ENCODE data around the gene IGLL5.

Gene IGLL5

DNA sequence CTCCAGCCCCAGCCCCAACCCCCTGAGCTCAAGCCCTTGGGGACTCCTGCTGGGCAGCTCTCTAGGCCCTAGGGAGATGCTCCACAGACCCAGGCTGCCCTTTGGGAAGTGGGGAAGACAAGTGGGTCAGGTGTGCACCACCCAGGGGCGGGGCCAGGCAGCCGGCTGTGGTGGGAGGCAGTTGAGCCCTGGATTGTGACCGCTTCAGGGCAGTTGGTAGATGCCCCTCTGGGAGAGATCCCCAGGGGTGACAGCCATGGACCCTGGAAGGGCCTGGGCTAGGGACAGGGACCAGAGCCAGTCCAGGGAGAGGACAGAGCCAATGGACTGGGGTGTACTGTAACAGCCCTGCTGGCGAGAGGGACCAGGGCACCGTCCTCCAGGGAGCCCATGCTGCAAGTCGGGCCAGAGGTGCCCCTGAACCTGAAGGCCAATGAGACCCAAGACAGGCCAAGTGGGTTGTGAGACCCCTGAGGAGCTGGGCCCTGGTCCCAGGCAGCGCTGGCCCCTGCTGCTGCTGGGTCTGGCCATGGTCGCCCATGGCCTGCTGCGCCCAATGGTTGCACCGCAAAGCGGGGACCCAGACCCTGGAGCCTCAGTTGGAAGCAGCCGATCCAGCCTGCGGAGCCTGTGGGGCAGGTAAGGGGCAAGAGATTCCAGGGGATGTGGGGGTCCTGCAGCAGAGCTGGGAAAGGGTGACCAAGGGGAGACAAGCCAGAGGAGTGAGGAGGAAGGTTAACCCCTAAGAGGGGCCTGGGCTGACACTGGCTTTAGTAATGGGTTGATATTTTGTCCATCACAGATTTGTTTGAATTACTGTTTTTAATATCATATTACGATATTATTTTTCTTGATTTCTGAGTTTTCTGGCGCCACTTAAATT lies at the start of gene IGLL5:
Gene IGLL5 (plus strand): TSS at position 196 of the 883 bp plus-strand sequence. CDS start 238 bp downstream, at position 434.
- TF ChIP-seq, protein P1, sequence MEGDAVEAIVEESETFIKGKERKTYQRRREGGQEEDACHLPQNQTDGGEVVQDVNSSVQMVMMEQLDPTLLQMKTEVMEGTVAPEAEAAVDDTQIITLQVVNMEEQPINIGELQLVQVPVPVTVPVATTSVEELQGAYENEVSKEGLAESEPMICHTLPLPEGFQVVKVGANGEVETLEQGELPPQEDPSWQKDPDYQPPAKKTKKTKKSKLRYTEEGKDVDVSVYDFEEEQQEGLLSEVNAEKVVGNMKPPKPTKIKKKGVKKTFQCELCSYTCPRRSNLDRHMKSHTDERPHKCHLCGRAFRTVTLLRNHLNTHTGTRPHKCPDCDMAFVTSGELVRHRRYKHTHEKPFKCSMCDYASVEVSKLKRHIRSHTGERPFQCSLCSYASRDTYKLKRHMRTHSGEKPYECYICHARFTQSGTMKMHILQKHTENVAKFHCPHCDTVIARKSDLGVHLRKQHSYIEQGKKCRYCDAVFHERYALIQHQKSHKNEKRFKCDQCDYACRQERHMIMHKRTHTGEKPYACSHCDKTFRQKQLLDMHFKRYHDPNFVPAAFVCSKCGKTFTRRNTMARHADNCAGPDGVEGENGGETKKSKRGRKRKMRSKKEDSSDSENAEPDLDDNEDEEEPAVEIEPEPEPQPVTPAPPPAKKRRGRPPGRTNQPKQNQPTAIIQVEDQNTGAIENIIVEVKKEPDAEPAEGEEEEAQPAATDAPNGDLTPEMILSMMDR (conservative IDR thresholded peaks at IDR 0.05; ENCODE audit: low read depth, low read length), result no peak
- no peak within 1 kb of the TSS for H3K4me3 ChIP-seq (ENCODE audit: low read length)
- no peak for DNase-seq (ENCODE audit: low read depth)

DNA sequence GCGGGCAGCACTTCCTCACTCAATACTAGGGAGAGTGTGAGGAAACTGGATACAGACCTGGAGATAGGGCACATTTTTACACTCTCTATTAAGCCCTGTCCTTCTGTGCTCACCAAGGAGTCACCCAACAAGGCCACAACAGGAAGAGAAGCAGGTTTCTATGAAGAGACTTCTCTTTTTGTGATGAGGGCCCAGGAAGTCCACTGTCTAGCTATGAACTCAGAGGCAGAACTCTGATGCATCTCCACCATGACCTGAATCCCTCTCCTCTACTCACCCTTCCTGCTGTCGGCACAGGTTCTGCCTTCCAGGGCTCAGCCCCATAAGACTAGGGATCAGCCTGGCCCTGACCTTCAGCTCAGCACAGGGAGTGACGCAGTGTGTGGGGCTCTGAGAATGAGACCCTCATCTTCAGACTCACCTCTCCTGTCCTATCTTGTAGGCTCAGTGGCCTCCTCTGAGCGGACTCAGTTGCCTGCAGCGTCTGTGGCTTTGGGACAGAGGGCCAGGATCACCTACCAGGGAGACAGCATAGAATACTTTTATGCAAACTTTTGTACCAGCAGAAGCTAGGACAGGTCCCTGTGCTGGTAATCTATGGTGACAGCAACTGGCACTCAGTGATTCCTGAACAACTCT lies 49.3 kb upstream of the IGLL5 start:
- TF ChIP-seq, protein P1 (conservative IDR thresholded peaks at IDR 0.05; ENCODE audit: low read depth, low read length), result no peak
- no peak for DNase-seq (ENCODE audit: low read depth)
- H3K4me3 ChIP-seq (ENCODE audit: low read length), result no peak overlapping the region

- no peak for DNase-seq (ENCODE audit: low read depth)
- TF ChIP-seq, protein P1 (conservative IDR thresholded peaks at IDR 0.05; ENCODE audit: low read depth, low read length), result no peak
- H3K4me3 ChIP-seq (ENCODE audit: low read length), result no peak overlapping the region
These were observed 47.9 kb upstream of the IGLL5 start for GRCh38 chr22:22839570-22840314.

GRCh38 chr22:22840780-22841179 lies 46.8 kb upstream of the IGLL5 start:
- DNase-seq (ENCODE audit: low read depth), result no peak
- no peak overlapping the region for H3K4me3 ChIP-seq (ENCODE audit: low read length)
- TF ChIP-seq, protein P1 (conservative IDR thresholded peaks at IDR 0.05; ENCODE audit: low read depth, low read length), result no peak

GRCh38 chr22:22841598-22841997 lies 46.0 kb upstream of the IGLL5 start:
- DNase-seq (ENCODE audit: low read depth), result no peak
- no peak overlapping the region for H3K4me3 ChIP-seq (ENCODE audit: low read length)
- TF ChIP-seq, protein P1 (conservative IDR thresholded peaks at IDR 0.05; ENCODE audit: low read depth, low read length), result no peak

- no peak overlapping the region for H3K4me3 ChIP-seq (ENCODE audit: low read length)
- DNase-seq (ENCODE audit: low read depth), result no peak
- TF ChIP-seq, protein P1 (conservative IDR thresholded peaks at IDR 0.05; ENCODE audit: low read depth, low read length), result no peak
These were observed 45.5 kb upstream of the IGLL5 start for GRCh38 chr22:22842085-22842484.
